Activated T-helper 17 cell treated with anti-CD3 and anti-CD28 coated beads, Interleukin-2, amount 50 U/mL, for 72 hours (primary cell): Measurements from ENCODE around the gene UBTFL1. TPM values are rescaled to one million over a fixed set of nuclear protein-coding genes. Genes with fewer than 3 reads are reported as not detected.
"Not testable (repeated sequence)": the region's sequence is repeated elsewhere in the genome, so short reads cannot be mapped to it uniquely, and the experiment has no call there.

ENCODE experiments used
- ATAC-seq: fragments of 150-1000 bp; cut with Tn5 transposase; replicated peaks from 2 replicates; pipeline ENCODE4 v1.10.0; 2021; ENCODE audit warnings: mild to moderate bottlenecking, moderate library complexity
- H3K27ac Mint-ChIP-seq: one replicate; pipeline ENCODE4 v1.8.0; 2022; ENCODE audit warnings: mixed read lengths
- H3K27me3 Mint-ChIP-seq: one replicate; pipeline ENCODE4 v1.8.0; 2022; ENCODE audit warnings: mixed read lengths
- H3K36me3 Mint-ChIP-seq: one replicate; pipeline ENCODE4 v1.8.0; 2022; ENCODE audit warnings: low read depth, mild to moderate bottlenecking, mixed read lengths
- H3K4me1 Mint-ChIP-seq: one replicate; pipeline ENCODE4 v1.8.0; 2022; ENCODE audit warnings: mixed read lengths
- H3K4me3 Mint-ChIP-seq: one replicate; pipeline ENCODE4 v1.8.0; 2022; ENCODE audit warnings: mild to moderate bottlenecking, mixed read lengths
- H3K9me3 Mint-ChIP-seq: one replicate; pipeline ENCODE4 v1.8.0; 2022; ENCODE audit warnings: mixed read lengths
- total RNA-seq, 2 donors: library from RNA; stranded (reverse); gene quantifications; one replicate each; pipeline ENCODE4 v1.2.3, GENCODE V29; 2022

UBTFL1 gene, protein sequence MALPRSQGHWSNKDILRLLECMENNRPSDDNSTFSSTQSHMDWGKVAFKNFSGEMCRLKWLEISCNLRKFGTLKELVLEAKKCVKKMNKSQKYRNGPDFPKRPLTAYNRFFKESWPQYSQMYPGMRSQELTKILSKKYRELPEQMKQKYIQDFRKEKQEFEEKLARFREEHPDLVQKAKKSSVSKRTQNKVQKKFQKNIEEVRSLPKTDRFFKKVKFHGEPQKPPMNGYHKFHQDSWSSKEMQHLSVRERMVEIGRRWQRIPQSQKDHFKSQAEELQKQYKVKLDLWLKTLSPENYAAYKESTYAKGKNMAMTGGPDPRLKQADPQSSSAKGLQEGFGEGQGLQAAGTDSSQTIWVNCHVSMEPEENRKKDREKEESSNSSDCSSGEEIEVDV
- not detected for total RNA-seq

DNA sequence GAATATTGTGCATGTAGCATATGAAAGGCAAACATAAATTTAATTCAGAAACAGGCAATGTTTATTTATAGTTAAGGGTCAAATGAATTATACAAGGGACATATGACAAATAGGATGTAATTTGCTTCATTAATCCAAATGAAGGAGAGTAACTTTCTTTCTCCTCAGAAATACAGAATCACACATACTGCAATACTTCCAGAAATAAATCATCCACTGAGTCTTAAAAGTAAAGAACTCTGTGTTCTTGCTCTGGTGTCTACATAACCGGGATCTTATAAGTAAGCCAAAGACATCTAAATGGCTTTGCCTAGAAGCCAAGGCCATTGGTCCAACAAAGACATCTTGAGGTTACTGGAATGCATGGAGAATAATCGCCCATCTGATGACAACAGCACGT is at the start of gene UBTFL1:
UBTFL1 (plus strand) TSS at position 301 of the 400 bp plus-strand sequence; CDS start at position 301, 0 bp downstream.
- H3K4me3 Mint-ChIP-seq, ATAC-seq, H3K27ac Mint-ChIP-seq, H3K9me3 Mint-ChIP-seq, H3K36me3 Mint-ChIP-seq, H3K27me3 Mint-ChIP-seq, H3K4me1 Mint-ChIP-seq: not testable (repeated sequence)

DNA sequence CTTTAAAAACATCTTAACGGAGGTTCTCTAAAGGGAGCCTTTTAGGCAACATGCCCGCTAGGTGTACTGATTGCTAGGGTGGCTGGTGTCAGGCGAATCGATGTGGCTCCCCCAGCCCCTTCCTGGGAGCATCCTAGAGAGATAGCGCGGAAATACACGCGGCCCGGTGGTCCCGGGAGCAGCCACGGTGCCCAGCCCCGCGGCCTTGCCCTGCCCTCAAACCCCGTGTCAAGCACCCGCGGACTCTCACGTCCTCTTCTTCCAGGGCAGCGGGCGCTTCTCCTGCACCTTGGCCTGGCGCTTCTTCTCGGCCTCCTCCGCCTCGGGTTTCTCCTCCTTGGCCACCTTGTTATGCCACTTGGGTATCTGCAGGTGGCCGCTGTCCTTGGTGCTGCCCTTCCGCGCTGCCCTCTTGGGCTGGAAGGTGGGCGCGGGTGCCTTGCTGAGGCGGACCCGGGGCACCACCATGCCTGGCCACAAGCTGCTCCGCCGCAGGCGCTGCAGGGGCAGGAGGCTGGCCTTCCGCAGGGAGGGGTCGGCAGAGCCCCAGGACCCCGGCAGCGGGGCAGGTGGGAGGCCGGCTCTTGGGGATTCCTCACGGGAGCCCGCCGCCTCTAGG is 34.0 kb upstream of the UBTFL1 start:
- not testable (repeated sequence) for H3K4me1 Mint-ChIP-seq

DNA sequence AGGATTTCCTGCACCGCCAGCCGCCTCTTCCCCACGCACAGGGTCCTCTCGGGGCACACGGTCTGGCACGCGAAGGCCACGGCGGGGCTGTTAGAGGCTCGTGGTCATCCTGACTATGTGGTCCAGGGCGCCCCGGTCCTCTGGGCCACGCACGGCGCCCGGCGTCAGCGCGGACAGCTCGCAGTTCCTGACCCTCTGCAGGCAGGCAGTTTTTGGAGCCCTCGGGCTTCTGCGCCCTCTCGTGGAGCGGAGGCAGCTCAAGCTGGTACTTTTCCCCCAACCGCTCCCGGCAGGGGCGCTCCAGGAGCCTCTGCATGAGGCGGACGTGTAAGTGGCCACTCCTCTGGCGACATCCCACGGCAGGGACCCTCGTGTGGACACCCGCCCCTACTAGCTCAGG is 33.4 kb upstream of the UBTFL1 start:
- H3K36me3 Mint-ChIP-seq, H3K27me3 Mint-ChIP-seq: not testable (repeated sequence)

More for the DNA sequence above, 34.0 kb upstream of the UBTFL1 start:
- not testable (repeated sequence) for ATAC-seq, H3K27me3 Mint-ChIP-seq, H3K27ac Mint-ChIP-seq, H3K4me3 Mint-ChIP-seq, H3K9me3 Mint-ChIP-seq, H3K36me3 Mint-ChIP-seq

DNA sequence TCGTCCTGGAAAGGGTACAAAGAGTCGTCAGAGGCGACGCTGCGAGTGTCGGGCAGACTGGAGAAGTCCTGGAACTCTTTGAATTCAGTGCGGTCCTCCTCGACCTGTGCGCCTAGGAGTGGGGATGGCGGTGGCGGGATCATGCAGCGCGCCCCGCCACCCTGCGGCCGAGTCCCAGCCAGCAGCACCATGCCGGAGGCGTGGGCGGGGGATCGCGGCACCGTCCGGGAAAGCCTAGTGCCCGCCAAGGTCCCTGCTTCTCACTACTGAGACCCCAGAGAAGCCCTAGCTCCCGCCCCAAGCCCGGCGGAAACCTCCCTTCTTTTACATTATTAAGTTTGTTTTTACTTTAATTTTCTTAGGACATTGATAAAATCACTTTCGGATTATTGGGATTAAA is 32.2 kb upstream of the UBTFL1 start:
- H3K4me1 Mint-ChIP-seq, H3K27me3 Mint-ChIP-seq, H3K9me3 Mint-ChIP-seq, H3K36me3 Mint-ChIP-seq, H3K27ac Mint-ChIP-seq, ATAC-seq, H3K4me3 Mint-ChIP-seq: not testable (repeated sequence)

More for the DNA sequence above, 33.4 kb upstream of the UBTFL1 start:
- H3K4me1 Mint-ChIP-seq, ATAC-seq, H3K27ac Mint-ChIP-seq, H3K9me3 Mint-ChIP-seq, H3K4me3 Mint-ChIP-seq: not testable (repeated sequence)

DNA sequence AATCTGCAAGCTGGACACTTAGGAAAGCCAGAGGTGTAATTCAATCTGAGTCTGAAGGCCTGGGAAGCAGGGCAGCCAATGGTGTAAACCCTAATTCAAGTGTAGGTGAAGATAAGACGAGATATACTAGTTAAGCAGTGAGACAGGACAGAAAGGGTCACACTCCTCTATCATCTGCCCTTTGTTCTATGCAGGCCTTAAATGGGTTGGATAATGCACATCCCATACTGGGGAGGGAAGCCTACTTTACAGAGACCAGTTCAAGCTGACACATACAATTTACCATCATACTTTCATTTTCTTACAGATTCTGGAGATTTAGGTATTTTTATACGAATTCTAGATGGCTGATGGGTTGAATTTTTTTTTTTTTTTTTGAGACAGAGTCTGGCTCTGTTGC is 3.0 kb downstream of the UBTFL1 start:
- H3K27me3 Mint-ChIP-seq, H3K4me1 Mint-ChIP-seq, ATAC-seq, H3K4me3 Mint-ChIP-seq, H3K36me3 Mint-ChIP-seq, H3K27ac Mint-ChIP-seq, H3K9me3 Mint-ChIP-seq: not testable (repeated sequence)

DNA sequence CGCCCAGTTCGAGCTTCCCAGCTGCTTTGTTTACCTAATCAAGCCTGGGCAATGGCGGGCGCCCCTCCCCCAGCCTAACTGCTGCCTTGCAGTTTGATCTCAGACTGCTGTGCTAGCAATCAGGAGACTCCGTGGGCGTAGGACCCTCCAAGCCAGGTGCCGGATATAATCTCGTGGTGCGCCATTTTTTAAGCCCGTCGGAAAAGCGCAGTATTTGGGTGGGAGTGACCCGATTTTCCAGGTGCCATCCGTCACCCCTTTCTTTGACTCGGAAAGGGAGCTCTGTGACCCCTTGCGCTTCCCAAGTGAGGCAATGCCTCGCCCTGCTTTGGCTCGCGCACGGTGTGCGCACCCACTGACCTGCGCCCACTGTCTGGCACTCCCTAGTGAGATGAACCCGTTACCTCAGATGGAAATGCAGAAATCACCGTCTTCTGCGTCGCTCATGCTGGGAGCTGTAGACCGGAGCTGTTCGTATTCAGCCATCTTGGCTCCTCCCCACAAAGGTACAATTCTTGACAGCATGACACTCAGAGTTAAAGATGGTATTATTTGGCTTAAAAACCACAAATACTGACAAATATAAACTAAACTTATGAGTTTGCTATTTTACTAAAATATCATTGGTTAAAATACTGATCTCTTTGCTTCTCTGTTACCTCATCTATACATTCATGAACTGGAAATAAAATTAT is 9.6 kb downstream of the UBTFL1 start:
- H3K27me3 Mint-ChIP-seq, H3K36me3 Mint-ChIP-seq, H3K9me3 Mint-ChIP-seq, H3K27ac Mint-ChIP-seq, H3K4me3 Mint-ChIP-seq, ATAC-seq, H3K4me1 Mint-ChIP-seq: not testable (repeated sequence)

DNA sequence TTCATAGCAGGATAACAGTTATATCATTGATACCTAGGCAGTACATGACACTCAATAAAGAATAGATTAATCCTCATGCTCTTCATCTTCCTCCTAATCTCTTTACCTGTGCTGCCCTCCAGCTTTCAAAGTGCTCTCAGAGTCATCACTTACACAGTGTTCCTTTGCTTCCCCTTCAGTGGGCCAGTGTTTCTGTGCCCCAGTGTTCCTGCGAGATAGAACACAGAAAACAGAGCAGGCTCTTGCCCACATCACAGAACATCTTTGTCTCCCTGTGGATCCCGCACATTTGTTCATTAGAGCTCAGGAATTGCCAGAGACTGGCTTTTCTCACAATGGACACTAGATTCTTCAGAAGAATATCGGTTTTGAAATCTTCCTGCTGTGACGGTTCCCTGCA is 12.5 kb downstream of the UBTFL1 start:
- H3K27ac Mint-ChIP-seq: not testable (repeated sequence)

DNA sequence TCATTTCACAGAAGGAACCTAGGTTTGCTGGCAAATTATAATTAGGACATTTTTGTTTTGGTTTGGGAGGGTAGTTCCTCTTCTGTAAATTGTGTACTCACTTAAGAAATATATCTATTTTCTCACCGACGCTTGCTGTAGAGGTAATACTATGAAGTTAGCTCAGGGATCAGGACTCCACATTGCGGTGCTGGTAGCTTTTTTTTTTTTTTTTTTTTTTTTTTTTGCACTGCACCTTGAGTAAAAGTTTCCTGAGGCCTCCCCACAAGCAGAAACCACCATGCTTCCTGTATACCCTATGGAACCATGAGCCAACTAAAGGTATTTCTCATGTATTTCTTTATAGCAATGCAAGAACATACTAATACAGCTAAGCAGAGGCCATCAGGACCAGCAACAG is 14.7 kb downstream of the UBTFL1 start:
- Mint-ChIP-seq H3K27me3 (peaks cover 3% of the 10 kb centered on the region), H3K9me3 (no peaks in the 10 kb centered on the region), H3K36me3 (no peaks in the 10 kb centered on the region), H3K27ac (no peak overlapping the region), H3K4me3 (no peak overlapping the region), H3K4me1 (no peaks in the 10 kb centered on the region)
- no peak for ATAC-seq

More for the DNA sequence above, 12.5 kb downstream of the UBTFL1 start:
- H3K4me3 Mint-ChIP-seq, H3K9me3 Mint-ChIP-seq, H3K4me1 Mint-ChIP-seq, ATAC-seq, H3K27me3 Mint-ChIP-seq, H3K36me3 Mint-ChIP-seq: not testable (repeated sequence)

DNA sequence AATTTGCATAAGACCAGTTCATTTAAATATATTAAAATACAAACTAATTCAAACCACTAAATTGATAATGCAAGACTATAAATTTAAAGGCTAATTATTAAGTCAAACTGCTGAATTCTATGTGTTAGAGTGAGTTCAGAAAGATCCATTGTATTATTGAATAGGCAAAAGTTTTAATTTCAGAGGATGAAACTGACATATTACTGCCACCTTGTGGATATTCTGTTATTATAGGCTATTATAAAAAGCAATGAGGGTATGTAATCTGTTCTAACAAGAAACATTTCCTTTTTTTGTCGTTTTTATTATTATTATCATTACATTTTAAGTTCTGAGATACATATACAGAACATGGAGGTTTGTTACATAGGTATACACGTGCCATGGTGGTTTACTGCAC is 27.8 kb downstream of the UBTFL1 start:
- H3K27me3 Mint-ChIP-seq: peaks cover 8% of the 10 kb centered on the region
- no peak overlapping the region for H3K4me3 Mint-ChIP-seq
- no peaks in the 10 kb centered on the region for H3K4me1 Mint-ChIP-seq
- no peak overlapping the region for H3K27ac Mint-ChIP-seq
- no peaks in the 10 kb centered on the region for H3K36me3 Mint-ChIP-seq
- H3K9me3 Mint-ChIP-seq: no peaks in the 10 kb centered on the region
- ATAC-seq: no peak

DNA sequence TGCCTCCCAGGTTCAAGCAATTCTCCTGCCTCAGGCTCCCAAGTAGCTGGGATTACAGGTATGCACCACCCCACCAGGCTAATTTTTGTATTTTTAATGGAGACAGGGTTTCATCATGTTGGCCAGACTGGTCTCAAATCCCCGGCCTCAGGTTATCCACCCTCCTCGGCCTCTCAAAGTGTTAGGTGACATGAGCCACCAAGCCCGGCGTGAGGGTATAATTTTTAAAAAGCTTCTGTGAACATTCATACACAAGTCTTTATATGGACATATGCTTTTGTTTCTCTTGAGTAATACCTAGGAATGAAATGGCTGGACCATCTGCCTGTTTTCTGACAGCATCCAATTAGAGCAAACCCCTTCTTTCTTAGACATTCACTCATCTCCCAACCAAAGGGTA is 34.4 kb downstream of the UBTFL1 start:
- Mint-ChIP-seq H3K27me3 (peaks cover 4% of the 10 kb centered on the region), H3K4me3 (no peak overlapping the region), H3K9me3 (no peaks in the 10 kb centered on the region), H3K4me1 (no peaks in the 10 kb centered on the region), H3K27ac (no peak overlapping the region), H3K36me3 (no peaks in the 10 kb centered on the region)
- ATAC-seq: no peak

DNA sequence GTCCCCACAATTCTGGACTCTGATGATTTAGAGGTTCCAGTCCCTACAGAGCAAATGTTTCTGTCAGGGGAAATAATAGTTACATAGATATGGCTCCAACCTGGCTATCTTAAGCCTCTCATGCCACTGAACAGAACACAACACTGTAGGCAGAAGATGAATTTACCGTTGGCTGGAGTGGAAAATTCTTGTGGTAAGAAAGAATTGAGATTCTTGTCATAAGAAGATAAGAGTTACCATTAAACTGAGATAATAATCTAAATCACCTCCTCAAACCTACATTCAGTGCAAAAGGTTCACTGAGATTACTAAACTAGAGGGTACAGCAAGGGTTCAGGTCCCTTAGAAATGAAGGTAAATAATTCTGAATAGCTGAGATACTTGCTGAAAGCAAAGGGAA is 38.6 kb downstream of the UBTFL1 start:
- H3K9me3 Mint-ChIP-seq: no peaks in the 10 kb centered on the region
- no peak overlapping the region for H3K4me3 Mint-ChIP-seq
- H3K27ac Mint-ChIP-seq: no peak overlapping the region
- no peaks in the 10 kb centered on the region for H3K36me3 Mint-ChIP-seq
- H3K27me3 Mint-ChIP-seq: peaks cover 14% of the 10 kb centered on the region
- no peak for ATAC-seq
- H3K4me1 Mint-ChIP-seq: no peaks in the 10 kb centered on the region

DNA sequence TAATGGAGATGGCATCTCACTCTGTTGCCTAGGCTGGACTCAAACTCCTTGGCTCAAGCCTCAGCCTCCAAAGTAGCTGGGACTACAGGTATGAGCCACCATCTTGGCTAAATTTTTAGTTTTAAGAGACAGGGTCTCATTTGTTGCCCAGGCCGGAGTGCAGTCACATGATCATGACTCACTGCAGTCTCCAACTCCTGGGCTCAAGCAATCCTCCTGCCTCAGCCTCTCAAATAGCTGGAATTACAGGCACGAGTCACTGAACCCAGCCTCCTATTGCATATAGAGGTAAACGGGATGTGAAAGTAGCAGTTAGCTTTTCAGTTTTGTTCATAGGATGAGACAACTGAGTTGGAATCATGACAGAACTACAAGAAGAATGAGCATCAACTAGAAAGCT is 39.2 kb downstream of the UBTFL1 start:
- Mint-ChIP-seq H3K4me3 (no peak overlapping the region), H3K27ac (no peak overlapping the region), H3K36me3 (no peaks in the 10 kb centered on the region), H3K9me3 (no peaks in the 10 kb centered on the region), H3K27me3 (peaks cover 19% of the 10 kb centered on the region), H3K4me1 (no peaks in the 10 kb centered on the region)
- ATAC-seq: no peak

DNA sequence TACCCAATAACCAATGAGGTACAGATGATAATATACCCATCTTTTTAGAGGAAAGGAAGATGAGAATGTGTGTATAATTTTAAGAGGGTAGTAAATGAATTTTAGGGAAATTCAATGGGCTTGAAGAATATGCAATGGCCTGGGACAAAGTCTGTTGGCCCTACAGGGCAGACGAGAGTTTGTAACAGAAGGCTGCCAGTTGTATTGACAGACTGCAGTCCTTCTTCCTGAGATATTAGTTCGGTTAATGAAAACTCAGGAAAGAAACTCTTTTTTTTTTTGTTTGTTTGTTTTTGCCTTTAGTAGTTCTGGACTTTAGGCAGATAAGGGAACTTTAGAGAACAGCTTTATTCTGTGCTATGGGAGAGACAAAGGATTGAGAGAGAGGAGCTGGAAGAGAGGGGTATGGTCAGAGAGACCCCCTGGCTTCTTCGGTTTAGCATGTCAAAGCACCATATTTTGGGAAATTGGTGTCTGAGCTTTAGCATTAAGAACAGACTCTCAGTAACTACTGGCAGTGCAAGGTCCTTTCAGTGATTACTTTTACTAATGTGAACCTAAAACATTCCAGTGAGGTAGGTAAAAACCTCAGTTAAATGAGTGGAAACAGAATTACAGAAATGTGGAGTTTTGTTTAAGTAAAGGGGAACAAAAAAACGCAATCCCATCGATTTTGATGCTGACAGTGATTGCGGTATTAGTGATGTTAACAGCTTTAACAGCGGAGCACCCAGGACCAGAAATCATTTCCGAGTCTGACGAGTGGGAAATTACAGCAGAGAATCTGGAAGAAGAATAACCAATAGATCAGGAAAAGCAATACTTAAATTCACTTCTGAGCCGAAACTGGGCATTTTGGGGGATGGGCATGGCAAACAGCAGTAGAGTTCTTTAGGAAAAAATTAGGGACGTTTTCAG is 48.1 kb downstream of the UBTFL1 start:
- no peaks in the 10 kb centered on the region for H3K4me1 Mint-ChIP-seq
- H3K4me3 Mint-ChIP-seq: peak overlapping the region; percentile 43
- H3K27me3 Mint-ChIP-seq: peaks cover 53% of the 10 kb centered on the region
- ATAC-seq: no peak
- H3K36me3 Mint-ChIP-seq: no peaks in the 10 kb centered on the region
- H3K27ac Mint-ChIP-seq: no peak overlapping the region
- no peaks in the 10 kb centered on the region for H3K9me3 Mint-ChIP-seq

DNA sequence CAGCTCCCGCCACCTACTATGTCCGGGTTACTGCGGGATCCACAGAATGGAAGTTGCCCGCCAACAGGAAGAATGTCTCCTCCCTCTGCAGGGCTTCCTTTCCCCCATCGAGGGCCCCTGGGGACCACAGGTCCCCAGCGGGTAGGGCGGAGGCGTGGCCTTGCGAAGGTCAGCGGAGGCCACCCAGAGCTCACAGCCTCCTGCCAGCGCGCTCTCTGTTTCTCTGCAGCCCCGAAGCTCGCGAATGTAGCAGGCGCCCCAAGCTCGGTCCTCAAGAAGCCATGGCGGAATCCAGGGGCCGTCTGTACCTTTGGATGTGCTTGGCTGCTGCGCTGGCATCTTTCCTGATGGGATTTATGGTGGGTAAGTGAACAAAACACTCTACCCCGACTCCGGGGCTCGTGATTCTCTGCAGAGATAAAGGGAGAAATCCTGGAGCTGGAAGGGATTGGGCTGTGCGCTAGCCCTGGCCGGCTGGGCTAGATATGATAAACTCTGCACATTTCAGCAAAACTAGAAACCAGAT is 48.8 kb downstream of the UBTFL1 start, which contains the start of gene NAALAD2:
NAALAD2 (plus strand) TSS at position 186 of the 526 bp plus-strand sequence; CDS start at position 282, 96 bp downstream.
- Mint-ChIP-seq H3K4me3 (peak within 1 kb of the TSS; percentile 43), H3K27me3 (peaks cover 52% of the 10 kb centered on the region), H3K9me3 (no peaks in the 10 kb centered on the region), H3K27ac (no peak within 1 kb of the TSS), H3K36me3 (no peaks in the 10 kb centered on the region), H3K4me1 (no peaks in the 10 kb centered on the region)
- ATAC-seq: no peak
